HG03045 (cell line): ENCODE data around the gene ERCC2.
"Not testable (repeated sequence)": the region's sequence is repeated elsewhere in the genome, so short reads cannot be mapped to it uniquely, and the experiment has no call there.

ENCODE experiments used
- ATAC-seq: cut with Tn5 transposase; IDR thresholded peaks from one replicate; pipeline ENCODE4 v1.9.1; 2021; ENCODE audit warnings: mild to moderate bottlenecking, moderate library complexity; ENCODE audit not compliant: unreplicated experiment

ERCC2 gene

GRCh38 chr19:45340232-45340898 is 30.0 kb downstream of the ERCC2 start, which contains the start of gene KLC3:
KLC3 (plus strand) TSS chr19:45340750; CDS start chr19:45345542, 4,792 bp downstream.
- no peak for ATAC-seq

- no peak for ATAC-seq
Measured at GRCh38 chr19:45339629-45340028, 30.7 kb downstream of the ERCC2 start.

GRCh38 chr19:45336696-45337251 is 33.6 kb downstream of the ERCC2 start:
- ATAC-seq: no peak

- not testable (repeated sequence) for ATAC-seq
Measured at GRCh38 chr19:45334881-45335280, 35.5 kb downstream of the ERCC2 start.

GRCh38 chr19:45333609-45334303 is 36.6 kb downstream of the ERCC2 start:
- ATAC-seq: no peak

GRCh38 chr19:45331411-45331810 is 39.0 kb downstream of the ERCC2 start:
- no peak for ATAC-seq

GRCh38 chr19:45327404-45328143 is 42.8 kb downstream of the ERCC2 start:
- ATAC-seq: no peak

DNA sequence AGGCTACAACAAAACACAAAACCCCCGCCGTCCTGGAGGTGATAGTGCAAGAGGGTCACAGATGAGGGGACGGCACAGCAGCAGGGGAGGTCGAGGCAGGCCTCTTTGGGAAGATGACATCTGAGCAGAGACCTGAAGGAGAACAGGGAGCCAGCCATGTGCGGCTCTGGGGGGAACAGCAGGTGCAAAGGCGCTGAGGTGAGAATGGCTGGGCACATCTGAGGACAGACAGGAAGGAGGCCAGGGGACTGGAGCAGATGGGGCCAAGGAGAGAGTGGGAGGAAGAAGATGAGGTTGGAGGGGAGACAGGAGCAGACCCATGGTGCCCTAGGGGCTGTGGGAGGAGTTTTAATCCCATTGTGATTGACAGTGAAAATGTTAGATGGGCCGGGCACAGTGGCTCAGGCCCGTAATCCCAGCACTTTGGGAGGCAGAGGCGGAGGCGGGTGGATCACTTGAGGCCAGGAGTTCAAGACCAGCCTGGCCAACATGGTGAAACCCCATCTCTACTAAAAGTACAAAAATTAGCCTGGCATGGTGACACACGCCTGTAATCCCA is 45.9 kb downstream of the ERCC2 start:
- ATAC-seq: no peak

DNA sequence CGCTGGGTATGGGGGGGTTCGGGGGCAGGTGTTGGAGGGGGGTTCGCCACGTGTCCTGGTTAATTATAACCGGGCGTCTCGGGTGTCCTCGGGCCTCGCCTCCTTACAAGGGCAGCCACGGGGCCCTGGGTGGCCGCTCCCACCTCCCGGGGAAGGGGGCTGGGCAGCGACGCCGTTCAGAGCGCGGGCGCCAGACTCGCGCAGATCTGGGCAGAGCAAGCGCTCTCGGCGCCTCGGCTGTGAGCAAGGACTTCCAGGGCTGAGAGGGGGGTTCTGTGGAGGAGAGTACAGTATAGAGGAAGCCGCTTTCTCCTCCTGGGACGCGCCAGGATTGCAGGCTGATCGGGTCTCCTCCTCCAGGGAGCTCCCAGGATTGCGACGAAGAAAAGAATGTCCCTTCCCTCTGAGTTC is 46.7 kb downstream of the ERCC2 start:
- no peak for ATAC-seq

- ATAC-seq: no peak
Measured at GRCh38 chr19:45322744-45323281, 47.6 kb downstream of the ERCC2 start, which contains the start of gene CKM. CKM (minus strand) TSS chr19:45322875; CDS start chr19:45319713, 3,162 bp downstream.

DNA sequence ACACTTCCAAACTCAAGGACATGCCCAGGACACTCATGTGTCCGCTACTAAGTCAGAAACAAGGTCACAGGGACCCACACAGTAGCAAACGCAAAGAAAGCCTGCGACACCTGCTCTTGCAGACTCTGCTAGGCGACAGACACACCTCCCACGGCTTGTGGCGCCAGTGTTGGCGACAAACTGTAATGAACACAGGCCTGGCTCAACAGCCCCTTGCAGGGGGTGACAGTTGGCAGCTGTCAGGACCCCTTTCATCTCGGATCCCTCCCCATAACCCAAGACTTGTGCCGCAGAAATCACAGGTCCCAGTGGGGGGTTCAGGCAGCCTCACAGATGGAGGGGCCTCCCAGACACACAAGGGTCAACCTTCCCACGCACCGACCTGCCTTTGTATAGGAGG is 48.1 kb downstream of the ERCC2 start:
- no peak for ATAC-seq

- ATAC-seq: no peak
Measured at GRCh38 chr19:45321848-45322247, 48.5 kb downstream of the ERCC2 start.

DNA sequence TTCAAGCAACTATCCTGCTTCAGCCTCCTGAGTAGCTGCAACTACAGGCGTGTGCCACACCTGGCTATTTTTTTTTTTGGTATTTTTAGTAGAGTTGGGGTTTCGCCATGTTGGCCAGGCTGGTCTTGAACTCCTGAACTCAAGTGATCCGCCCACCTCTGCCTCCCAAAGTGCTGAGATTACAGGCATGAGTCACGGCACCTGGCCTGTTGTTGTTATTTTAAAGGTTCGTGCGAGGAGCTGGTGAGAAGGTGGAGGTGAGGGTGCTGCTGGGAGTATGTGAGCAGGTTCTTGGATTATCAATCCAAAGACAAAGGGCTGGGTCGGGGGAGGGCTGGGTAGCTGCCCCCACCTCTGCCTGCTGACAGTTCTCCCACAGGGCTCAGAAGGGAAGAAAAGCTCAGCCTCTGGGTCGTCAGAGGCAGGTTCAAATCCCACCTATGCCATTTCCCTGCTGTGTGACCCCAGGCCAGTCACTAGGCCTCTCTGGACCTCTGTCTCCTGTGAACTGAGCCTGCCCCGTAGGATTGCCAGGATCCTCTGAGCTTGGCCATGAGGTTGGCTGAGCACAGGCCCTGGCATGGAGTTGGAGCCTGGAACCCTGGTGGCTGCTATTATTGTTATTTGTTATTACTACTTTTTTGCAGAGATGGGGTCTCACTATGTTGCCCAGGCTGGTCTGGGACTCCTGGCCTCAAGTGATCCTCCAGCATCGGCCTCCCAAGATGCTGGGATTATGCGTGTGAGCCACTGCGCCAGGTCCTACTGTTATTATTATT is 49.2 kb downstream of the ERCC2 start:
- ATAC-seq: no peak

DNA sequence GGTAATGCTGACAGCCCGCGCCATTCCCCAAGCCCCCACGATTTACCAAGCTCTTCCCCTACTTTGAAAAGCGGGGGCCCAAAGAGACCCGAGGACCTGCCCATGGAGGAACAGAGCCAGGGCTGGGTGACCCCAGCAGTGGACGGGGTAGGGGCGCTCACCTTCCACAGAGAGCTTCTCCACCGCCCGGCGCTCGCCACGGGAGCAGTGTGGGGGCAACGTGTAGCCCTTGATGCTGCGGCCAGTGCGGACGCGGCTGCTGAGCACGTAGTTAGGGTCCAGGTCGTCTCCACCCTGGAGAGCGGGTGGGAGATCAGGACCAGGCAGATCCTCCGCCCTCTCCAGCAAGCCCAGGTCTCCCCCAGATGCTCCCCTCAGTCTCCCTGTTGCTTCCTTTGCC is 55.1 kb downstream of the ERCC2 start:
- ATAC-seq: no peak

DNA sequence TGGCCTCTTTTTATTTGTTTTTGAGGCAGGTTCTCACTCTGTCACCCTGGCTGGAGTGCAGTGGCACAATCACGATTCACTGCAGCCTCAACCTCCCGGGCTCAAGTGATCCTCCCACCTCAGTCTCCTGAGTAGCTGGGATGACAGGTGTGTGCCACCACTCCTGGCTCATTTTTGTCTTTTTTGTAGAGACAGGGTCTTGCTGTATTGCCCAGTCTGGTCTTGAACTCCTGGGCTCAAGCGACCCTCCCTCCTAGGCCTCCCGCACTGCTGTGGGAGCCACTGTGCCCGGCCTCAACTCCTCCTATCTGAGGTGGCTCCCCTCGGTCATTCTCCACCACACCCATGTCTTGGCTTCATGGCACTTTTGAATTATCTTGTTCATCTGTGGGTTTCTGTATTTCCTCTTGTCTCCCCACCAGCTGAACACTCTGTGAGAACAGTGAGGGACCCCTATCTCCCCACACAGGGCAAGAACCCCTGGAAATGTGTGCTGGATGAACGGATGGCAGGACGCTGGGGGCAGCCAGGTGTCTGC is 55.6 kb downstream of the ERCC2 start:
- no peak for ATAC-seq

GRCh38 chr19:45312285-45312684 is 58.1 kb downstream of the ERCC2 start:
- ATAC-seq: not testable (repeated sequence)

- ATAC-seq: no peak
Measured at GRCh38 chr19:45311621-45312020, 58.8 kb downstream of the ERCC2 start.

- not testable (repeated sequence) for ATAC-seq
Measured at GRCh38 chr19:45309322-45309721, 61.1 kb downstream of the ERCC2 start.

DNA sequence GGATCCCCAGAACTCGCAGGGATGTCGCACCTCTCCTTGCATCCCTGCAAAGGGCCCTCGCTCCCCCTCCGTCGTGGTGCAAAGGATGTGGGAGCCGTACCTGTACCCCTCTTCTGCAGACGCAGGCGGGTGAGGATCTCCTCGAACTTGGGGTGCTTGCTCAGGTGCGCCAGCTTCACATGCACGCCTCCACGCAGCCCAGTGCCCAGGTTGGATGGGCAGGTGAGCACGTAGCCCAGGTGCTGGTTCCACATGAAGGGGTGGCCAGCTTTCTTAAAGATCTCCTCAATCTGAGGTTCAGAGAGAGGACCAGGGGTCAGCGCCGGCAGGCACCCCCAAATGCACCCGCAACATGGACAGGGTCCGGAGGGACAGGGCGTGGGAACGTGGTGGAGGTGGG is 63.0 kb downstream of the ERCC2 start:
- no peak for ATAC-seq
